Measurements from ENCODE around the gene ATP1A1. TPM values are rescaled to one million over a fixed set of nuclear protein-coding genes. Genes with fewer than 3 reads are reported as not detected.

The ATP1A1 gene
- total RNA-seq, 1 donor from 2014 or later, result 518 TPM

GRCh38 chr1:116326486-116326885 lies 46.6 kb upstream of the ATP1A1 start:
- Histone ChIP-seq H3K36me3 (no peaks in the 10 kb centered on the region), H3K27ac (peak overlapping the region; percentile 39), H3K9me3 (no peaks in the 10 kb centered on the region), H3K4me3 (no peak overlapping the region), H3K4me1 (peaks cover 15% of the 10 kb centered on the region), H3K27me3 (ENCODE audit: low read depth) (no peaks in the 10 kb centered on the region)
- ATAC-seq (no peak), DNase-seq (no peak)
- intact Hi-C loops (cut with DNase I), result no loop called here
- no peak for TF ChIP-seq CTCF (IDR thresholded peaks at IDR 0.05)

- no peak for DNase-seq
- Histone ChIP-seq H3K27me3 (ENCODE audit: low read depth) (no peaks in the 10 kb centered on the region), H3K4me3 (no peak overlapping the region), H3K27ac (no peak overlapping the region), H3K36me3 (no peaks in the 10 kb centered on the region), H3K9me3 (no peaks in the 10 kb centered on the region), H3K4me1 (peaks cover 12% of the 10 kb centered on the region)
- no peak for ATAC-seq
- intact Hi-C loops (cut with DNase I), result no loop called here
- TF ChIP-seq CTCF (IDR thresholded peaks at IDR 0.05), result no peak
These were observed 44.4 kb upstream of the ATP1A1 start for GRCh38 chr1:116328671-116329070.

GRCh38 chr1:116329524-116330341 lies 43.3 kb upstream of the ATP1A1 start:
- intact Hi-C loops (cut with DNase I), result no loop called here
- no peak for DNase-seq
- no peaks in the 10 kb centered on the region for H3K27me3 ChIP-seq (ENCODE audit: low read depth)
- H3K27ac ChIP-seq, result peak overlapping the region; percentile 67
- H3K36me3 ChIP-seq, result no peaks in the 10 kb centered on the region
- no peak for ATAC-seq
- no peaks in the 10 kb centered on the region for H3K9me3 ChIP-seq
- H3K4me1 ChIP-seq, result peaks cover 19% of the 10 kb centered on the region
- TF ChIP-seq CTCF (IDR thresholded peaks at IDR 0.05), result no peak
- H3K4me3 ChIP-seq, result no peak overlapping the region

GRCh38 chr1:116330342-116330652 lies 42.7 kb upstream of the ATP1A1 start:
- TF ChIP-seq CTCF (IDR thresholded peaks at IDR 0.05), result no peak
- peak overlapping the region; percentile 67 for H3K27ac ChIP-seq
- H3K9me3 ChIP-seq, result no peaks in the 10 kb centered on the region
- peak; percentile 66 for DNase-seq
- no peaks in the 10 kb centered on the region for H3K27me3 ChIP-seq (ENCODE audit: low read depth)
- no peak overlapping the region for H3K4me3 ChIP-seq
- peak; percentile 83 to 85 for ATAC-seq
- H3K4me1 ChIP-seq, result peaks cover 19% of the 10 kb centered on the region
- H3K36me3 ChIP-seq, result no peaks in the 10 kb centered on the region
- intact Hi-C loops (cut with DNase I), result no loop called here

- Histone ChIP-seq H3K9me3 (no peaks in the 10 kb centered on the region), H3K4me3 (no peak overlapping the region), H3K4me1 (peaks cover 19% of the 10 kb centered on the region), H3K27ac (peak overlapping the region; percentile 67), H3K27me3 (ENCODE audit: low read depth) (no peaks in the 10 kb centered on the region), H3K36me3 (no peaks in the 10 kb centered on the region)
- TF ChIP-seq CTCF (IDR thresholded peaks at IDR 0.05), result no peak
- DNase-seq, result no peak
- ATAC-seq, result no peak
- intact Hi-C loops (cut with DNase I), result no loop called here
These were observed 42.2 kb upstream of the ATP1A1 start for GRCh38 chr1:116330846-116331245.

Data from lower lobe of right lung (tissue), 2 donors.